Activated naive CD8-positive, alpha-beta T cell treated with anti-CD3 and anti-CD28 coated beads, Interleukin-2, amount 50 U/mL, for 24 hours (primary cell): ENCODE measurements around the gene MIA2.
"Not testable (repeated sequence)": the region's sequence is repeated elsewhere in the genome, so short reads cannot be mapped to it uniquely, and the experiment has no call there.

Experiments used
- ATAC-seq: fragments of 150-1000 bp; cut with Tn5 transposase; one replicate; pipeline ENCODE4 v1.10.0; 2021
- DNase-seq: peaks from one replicate; pipeline ENCODE4 v3.0.0; 2021
- H3K27ac Mint-ChIP-seq: one replicate; pipeline ENCODE4 v1.8.0; 2021; ENCODE audit warnings: mild to moderate bottlenecking, mixed read lengths
- H3K27me3 Mint-ChIP-seq: one replicate; pipeline ENCODE4 v1.8.0; 2021; ENCODE audit warnings: mixed read lengths
- H3K36me3 Mint-ChIP-seq: one replicate; pipeline ENCODE4 v1.8.0; 2021; ENCODE audit warnings: low read depth, mixed read lengths
- H3K4me1 Mint-ChIP-seq: one replicate; pipeline ENCODE4 v1.8.0; 2021; ENCODE audit warnings: mixed read lengths
- H3K4me3 Mint-ChIP-seq: one replicate; pipeline ENCODE4 v1.8.0; 2021; ENCODE audit warnings: mild to moderate bottlenecking, moderate library complexity, mixed read lengths
- H3K9me3 Mint-ChIP-seq: one replicate; pipeline ENCODE4 v1.8.0; 2021; ENCODE audit warnings: mixed read lengths

Gene MIA2

DNA sequence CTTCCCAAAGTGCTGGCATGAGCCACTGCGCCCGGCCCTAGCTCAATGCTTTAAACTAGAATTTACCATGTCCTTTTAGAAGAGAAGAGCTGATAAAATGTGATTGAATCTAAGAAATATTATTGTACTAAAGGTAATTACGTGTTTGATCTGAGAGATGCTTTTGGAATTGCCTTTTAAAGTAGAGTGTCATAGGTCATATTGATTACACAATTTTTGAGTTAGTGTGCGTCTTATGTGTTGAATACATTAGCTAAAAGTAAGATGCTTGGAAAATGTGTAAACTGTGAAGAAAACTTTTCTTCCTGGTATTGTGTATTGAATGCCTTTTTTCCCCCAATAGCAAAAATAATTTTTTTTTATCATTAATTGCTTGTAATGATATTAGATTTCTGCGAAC is 41.7 kb downstream of the MIA2 start:
- Mint-ChIP-seq H3K36me3 (peaks cover 36% of the 10 kb centered on the region), H3K4me1 (peaks cover 58% of the 10 kb centered on the region), H3K27me3 (no peaks in the 10 kb centered on the region), H3K27ac (no peak overlapping the region), H3K9me3 (peaks cover 5% of the 10 kb centered on the region), H3K4me3 (no peak overlapping the region)
- ATAC-seq (no peak), DNase-seq (no peak)

DNA sequence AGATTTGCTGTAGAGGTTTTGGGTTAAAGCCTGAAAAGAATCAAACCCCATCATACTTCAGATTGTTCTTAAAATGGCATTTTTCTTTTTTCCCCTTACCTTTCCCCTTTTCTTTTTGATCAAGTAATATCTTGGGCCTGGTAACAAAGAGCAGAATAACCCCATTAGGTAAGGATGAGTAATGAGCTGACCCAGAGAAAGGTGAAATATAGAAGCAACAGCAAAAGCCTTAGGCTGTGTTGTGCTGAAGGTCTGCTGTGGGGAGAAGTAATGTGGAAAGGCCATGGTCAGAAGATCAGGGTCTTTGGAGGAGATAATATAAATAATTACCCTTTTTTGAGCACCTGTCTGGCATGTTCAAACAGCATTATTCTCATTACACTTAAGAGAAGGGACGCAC is 42.3 kb downstream of the MIA2 start:
- H3K36me3 Mint-ChIP-seq = peaks cover 36% of the 10 kb centered on the region
- H3K27ac Mint-ChIP-seq = no peak overlapping the region
- peaks cover 5% of the 10 kb centered on the region for H3K9me3 Mint-ChIP-seq
- DNase-seq (no peak), ATAC-seq (no peak)
- H3K27me3 Mint-ChIP-seq = no peaks in the 10 kb centered on the region
- no peak overlapping the region for H3K4me3 Mint-ChIP-seq
- peaks cover 52% of the 10 kb centered on the region for H3K4me1 Mint-ChIP-seq

DNA sequence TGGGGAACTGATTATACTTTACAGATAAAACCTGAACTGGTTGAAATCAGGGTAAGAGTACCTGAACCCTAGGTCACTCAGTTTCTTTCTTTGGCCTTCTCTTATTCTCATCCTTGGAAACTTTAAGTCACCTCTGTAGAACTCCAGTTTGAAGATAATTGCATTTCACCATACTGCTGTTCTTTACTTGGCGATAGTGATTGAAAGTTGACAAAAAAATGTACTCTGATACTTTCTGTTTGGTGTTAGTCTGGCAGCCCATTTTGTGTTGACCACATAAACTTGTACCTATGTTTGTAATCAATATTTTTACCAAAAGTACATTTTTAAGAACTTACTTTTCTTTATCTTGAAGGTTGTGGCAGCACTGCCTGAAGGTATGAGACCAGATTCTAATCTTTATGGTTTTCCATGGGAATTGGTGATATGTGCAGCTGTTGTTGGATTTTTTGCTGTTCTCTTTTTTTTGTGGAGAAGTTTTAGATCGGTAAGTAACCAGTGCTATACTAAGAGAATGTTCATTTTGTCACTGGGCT is 42.9 kb downstream of the MIA2 start:
- DNase-seq (no peak), ATAC-seq (no peak)
- peaks cover 5% of the 10 kb centered on the region for H3K9me3 Mint-ChIP-seq
- no peak overlapping the region for H3K27ac Mint-ChIP-seq
- peaks cover 40% of the 10 kb centered on the region for H3K36me3 Mint-ChIP-seq
- H3K4me3 Mint-ChIP-seq = no peak overlapping the region
- H3K27me3 Mint-ChIP-seq = no peaks in the 10 kb centered on the region
- H3K4me1 Mint-ChIP-seq = peaks cover 46% of the 10 kb centered on the region

DNA sequence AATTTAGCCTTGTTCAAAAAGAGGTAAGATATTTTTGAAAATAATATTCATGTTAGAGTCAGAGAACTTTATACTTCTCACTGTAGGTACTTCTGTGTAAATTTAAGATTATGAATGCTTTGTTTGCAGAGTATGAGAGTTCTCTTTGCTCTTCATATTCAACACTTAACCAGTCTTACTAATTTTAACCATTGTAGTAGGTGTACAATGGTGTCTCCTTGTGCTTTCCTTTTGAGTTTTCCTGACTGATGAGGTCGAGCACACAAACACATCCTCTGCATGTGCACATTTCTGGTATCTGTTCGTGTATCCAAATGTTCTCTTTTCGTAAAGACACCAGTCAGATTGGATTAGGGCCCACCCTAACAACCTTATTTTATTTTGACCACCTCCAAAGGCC is 45.8 kb downstream of the MIA2 start:
- Mint-ChIP-seq H3K27ac (peak overlapping the region; percentile 5), H3K9me3 (no peaks in the 10 kb centered on the region), H3K27me3 (no peaks in the 10 kb centered on the region), H3K4me3 (no peak overlapping the region), H3K4me1 (peaks cover 23% of the 10 kb centered on the region), H3K36me3 (peaks cover 42% of the 10 kb centered on the region)
- no peak for ATAC-seq
- no peak for DNase-seq

DNA sequence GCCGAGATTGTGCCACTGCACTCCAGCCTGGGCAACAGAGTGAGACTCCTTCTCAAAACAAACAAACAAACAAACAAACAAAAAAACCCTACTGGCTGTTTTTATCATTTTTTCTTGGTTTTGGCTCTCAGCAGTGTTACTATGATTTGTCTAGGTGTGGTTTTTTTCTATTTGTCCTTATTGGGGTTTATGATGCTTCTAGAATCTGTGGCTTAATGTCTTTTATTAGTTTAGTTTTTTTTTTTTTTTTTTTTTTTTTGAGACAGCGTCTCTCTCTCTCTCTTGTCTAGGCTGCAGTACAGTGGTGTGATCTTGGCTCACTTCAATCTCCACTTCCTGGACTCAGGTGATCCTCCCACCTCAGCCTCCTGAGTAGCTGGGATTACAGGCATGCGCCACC is 47.0 kb downstream of the MIA2 start:
- H3K4me3 Mint-ChIP-seq, H3K27me3 Mint-ChIP-seq, H3K27ac Mint-ChIP-seq, ATAC-seq, DNase-seq, H3K9me3 Mint-ChIP-seq: not testable (repeated sequence)
- Mint-ChIP-seq H3K36me3 (peaks cover 46% of the 10 kb centered on the region), H3K4me1 (peaks cover 17% of the 10 kb centered on the region)

DNA sequence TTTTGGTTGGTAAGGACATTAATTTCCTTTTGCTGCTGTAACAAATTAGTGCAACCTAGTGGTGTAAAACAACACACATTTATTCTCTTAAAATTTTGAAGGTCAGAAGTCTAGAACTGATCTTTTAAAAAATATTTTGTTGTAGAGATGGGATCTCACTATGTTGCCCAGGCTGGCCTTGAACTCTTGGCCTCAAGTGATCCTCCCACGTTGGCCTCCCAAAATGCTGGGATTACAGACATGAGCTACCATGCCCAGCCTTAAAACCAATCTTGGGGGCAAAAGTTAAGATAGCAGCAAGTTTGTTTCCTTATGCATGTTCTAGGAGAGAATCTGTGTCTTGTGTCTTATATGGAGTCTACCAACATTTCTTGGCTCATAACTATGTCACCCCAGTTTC is 55.8 kb downstream of the MIA2 start:
- Mint-ChIP-seq H3K36me3 (peaks cover 28% of the 10 kb centered on the region), H3K27me3 (no peaks in the 10 kb centered on the region), H3K4me3 (no peak overlapping the region), H3K9me3 (no peaks in the 10 kb centered on the region), H3K4me1 (no peaks in the 10 kb centered on the region), H3K27ac (no peak overlapping the region)
- no peak for ATAC-seq
- DNase-seq = no peak

DNA sequence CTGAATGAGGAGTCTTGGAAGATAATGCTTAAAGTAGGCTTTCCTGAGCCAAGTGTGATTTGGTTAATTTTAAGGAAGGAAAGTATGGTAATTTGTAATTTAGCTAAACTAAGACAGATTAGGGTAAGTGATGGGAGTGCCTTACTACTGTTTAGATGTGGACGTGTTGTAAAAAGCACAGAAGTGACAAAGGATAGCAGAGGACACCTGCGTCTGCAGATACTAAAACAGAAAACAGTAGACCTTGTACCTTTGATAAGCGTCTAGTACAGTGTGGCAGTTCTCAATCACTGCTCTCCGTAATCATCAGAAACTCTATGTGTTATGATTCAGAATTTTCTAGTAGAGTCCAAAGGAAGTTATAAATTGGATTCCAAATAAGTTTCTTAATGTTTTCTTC is 58.0 kb downstream of the MIA2 start:
- no peaks in the 10 kb centered on the region for H3K4me1 Mint-ChIP-seq
- ATAC-seq = no peak
- no peaks in the 10 kb centered on the region for H3K9me3 Mint-ChIP-seq
- no peak overlapping the region for H3K4me3 Mint-ChIP-seq
- H3K27me3 Mint-ChIP-seq = no peaks in the 10 kb centered on the region
- H3K36me3 Mint-ChIP-seq = peaks cover 21% of the 10 kb centered on the region
- no peak for DNase-seq
- no peak overlapping the region for H3K27ac Mint-ChIP-seq

DNA sequence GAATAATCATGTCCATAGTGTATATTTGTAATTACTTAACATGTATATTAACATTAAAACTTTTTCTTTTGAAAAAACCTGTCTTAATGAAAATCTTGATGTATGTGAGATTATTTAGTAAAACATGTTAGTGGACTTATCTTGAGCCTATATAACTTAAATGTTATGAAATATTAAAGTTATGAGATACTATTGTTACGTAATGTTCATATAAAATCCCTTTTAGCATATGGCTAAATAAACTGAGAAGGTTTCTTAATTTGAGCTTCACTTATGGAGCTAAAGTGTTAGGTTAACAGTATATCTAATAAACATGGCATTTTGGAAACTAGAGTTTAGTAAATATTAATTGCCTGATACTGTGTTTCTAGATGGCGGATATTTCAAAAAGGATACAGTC is 59.9 kb downstream of the MIA2 start:
- Mint-ChIP-seq H3K27me3 (no peaks in the 10 kb centered on the region), H3K27ac (no peak overlapping the region), H3K36me3 (peaks cover 21% of the 10 kb centered on the region), H3K9me3 (no peaks in the 10 kb centered on the region), H3K4me1 (no peaks in the 10 kb centered on the region), H3K4me3 (no peak overlapping the region)
- DNase-seq = no peak
- ATAC-seq = no peak

DNA sequence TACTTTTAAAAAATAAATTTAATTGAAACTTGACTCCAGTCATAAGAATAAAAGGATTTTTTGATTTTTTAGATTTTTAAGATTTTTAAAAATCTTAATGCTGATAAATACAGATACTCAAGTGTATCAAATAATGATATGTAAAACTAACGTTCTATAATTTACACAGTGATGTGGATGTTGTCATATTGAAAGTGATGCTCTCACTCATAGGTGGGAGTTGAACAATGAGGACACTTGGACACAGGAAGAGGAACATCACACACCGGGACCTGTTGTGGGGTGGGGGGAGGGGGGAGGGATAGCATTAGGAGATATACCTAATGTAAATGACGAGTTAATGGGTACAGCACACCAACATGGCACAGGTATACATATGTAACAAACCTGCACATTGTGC is 66.7 kb downstream of the MIA2 start:
- H3K36me3 Mint-ChIP-seq = peaks cover 34% of the 10 kb centered on the region
- not testable (repeated sequence) for ATAC-seq, H3K4me1 Mint-ChIP-seq, H3K4me3 Mint-ChIP-seq, H3K27me3 Mint-ChIP-seq, DNase-seq, H3K9me3 Mint-ChIP-seq, H3K27ac Mint-ChIP-seq

DNA sequence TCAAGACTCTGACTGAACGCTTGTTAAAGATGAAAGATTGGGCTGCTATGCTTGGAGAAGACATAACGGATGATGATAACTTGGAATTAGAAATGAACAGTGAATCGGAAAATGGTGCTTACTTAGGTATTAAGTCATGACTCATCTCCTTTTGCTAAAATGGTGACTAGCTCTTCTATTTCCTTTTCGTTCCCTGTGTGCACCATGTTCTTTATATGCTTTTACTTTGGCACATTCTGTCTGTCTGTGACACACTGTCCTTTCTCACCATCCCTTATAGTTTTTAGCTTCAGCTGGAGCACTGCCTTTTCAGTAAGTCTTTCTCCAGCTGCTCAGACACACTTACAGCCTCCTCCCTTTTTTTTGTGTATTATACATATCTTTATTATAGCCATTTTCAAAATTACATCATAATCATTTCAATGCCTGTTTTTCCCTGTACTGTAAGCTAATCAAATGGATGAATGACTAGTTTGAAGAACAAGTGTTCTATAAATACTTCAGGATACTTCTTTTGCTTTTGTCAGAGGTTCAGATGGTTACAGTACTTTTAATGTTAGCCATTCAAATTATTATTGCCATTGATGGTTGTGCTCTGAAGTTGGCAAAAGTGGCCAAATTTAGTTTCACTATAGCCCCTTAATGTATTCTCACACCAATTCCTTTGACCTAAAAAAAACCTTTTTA is 68.6 kb downstream of the MIA2 start:
- DNase-seq (no peak), ATAC-seq (no peak)
- peaks cover 32% of the 10 kb centered on the region for H3K36me3 Mint-ChIP-seq
- no peak overlapping the region for H3K27ac Mint-ChIP-seq
- no peaks in the 10 kb centered on the region for H3K27me3 Mint-ChIP-seq
- no peak overlapping the region for H3K4me3 Mint-ChIP-seq
- no peaks in the 10 kb centered on the region for H3K4me1 Mint-ChIP-seq
- no peaks in the 10 kb centered on the region for H3K9me3 Mint-ChIP-seq

DNA sequence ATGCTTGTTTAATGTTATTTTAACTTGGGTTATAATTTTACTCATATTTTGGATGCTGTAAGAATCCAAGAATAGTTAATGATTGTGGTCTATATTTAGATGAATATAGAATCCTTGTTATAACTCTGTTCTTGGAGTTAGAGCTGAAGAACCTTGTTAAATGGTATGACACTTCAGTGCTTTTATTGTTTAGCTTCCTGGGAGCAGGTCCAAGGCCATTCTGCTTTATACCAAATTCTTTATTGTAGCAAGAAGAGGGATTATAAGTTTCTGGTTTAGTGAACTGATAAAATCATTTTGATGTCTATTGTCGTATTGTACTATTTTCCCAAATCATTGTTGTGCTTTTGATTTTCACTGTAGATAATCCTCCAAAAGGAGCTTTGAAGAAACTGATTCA is 69.4 kb downstream of the MIA2 start:
- Mint-ChIP-seq H3K4me1 (no peaks in the 10 kb centered on the region), H3K9me3 (no peaks in the 10 kb centered on the region), H3K27me3 (no peaks in the 10 kb centered on the region), H3K4me3 (no peak overlapping the region), H3K36me3 (peaks cover 29% of the 10 kb centered on the region), H3K27ac (no peak overlapping the region)
- ATAC-seq (no peak), DNase-seq (no peak)

DNA sequence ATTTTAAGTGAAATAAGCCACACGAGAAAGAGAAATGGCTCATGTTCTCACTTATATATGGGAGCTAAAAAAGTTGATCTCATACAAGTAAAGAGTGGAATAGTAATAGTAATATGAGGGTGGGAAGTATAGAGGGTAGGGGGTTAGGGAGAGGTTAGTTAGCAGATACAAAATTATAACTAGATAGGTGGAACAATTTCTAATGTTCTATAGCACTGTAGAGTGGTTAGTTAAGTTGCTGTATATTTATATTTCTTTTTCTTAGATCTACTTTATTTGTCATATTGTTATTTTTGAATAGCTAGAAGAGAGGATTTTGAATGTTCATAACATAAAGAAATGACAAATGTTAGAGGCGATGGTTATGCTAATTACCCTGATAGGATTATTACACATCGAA is 74.1 kb downstream of the MIA2 start:
- H3K4me3 Mint-ChIP-seq = no peak overlapping the region
- H3K9me3 Mint-ChIP-seq = no peaks in the 10 kb centered on the region
- peaks cover 29% of the 10 kb centered on the region for H3K36me3 Mint-ChIP-seq
- DNase-seq (no peak), ATAC-seq (no peak)
- no peaks in the 10 kb centered on the region for H3K27me3 Mint-ChIP-seq
- H3K27ac Mint-ChIP-seq = no peak overlapping the region
- no peaks in the 10 kb centered on the region for H3K4me1 Mint-ChIP-seq

DNA sequence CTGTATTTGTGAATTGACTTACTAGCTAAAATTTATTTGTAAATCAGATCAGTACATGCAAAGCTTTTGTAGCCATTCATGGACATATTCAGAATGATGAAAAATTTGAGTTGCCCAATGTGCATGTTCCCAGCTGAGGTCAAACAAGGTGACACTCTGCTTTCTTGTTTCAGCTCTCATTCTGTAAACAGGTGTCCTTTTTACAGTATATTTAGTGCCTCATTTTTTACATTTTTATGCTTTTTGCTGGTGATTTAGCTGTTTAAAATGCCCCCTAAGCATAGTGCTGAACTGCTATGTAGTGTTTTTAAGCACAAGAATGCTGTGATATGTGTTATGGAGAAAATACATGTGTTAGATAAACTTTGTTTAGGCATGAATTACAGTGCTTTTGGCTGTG is 76.3 kb downstream of the MIA2 start:
- no peaks in the 10 kb centered on the region for H3K9me3 Mint-ChIP-seq
- no peaks in the 10 kb centered on the region for H3K27me3 Mint-ChIP-seq
- H3K4me3 Mint-ChIP-seq = no peak overlapping the region
- ATAC-seq (no peak), DNase-seq (no peak)
- H3K4me1 Mint-ChIP-seq = no peaks in the 10 kb centered on the region
- no peak overlapping the region for H3K27ac Mint-ChIP-seq
- peaks cover 19% of the 10 kb centered on the region for H3K36me3 Mint-ChIP-seq

DNA sequence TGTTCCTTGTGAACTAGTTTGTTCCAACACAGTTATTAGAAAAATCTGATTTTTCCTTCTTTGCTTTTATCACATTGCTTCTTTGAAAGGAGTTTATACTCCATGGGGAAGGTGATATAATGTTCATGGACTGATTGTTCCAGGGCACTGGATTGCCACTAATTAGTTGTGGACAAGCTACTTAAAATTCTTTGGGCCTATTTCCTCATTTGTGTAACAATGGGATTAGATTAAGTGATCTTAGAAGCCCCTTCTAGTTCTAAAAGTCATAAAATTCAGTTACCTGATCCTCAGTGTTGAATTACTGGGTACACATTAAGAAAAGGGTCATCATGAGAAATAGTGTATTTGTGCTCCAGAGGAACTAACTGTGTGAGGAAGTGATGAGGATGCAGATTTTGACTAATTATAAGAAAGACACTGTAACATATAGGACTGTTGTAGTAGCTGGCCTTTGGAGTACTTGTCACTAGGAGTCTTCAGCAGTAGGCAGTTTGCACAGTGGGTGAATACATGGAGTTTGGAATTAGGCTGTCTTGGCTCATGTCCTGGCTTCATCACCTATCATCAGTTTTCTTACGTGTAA is 82.2 kb downstream of the MIA2 start:
- ATAC-seq (no peak), DNase-seq (no peak)
- H3K4me1 Mint-ChIP-seq = no peaks in the 10 kb centered on the region
- H3K4me3 Mint-ChIP-seq = no peak overlapping the region
- H3K27ac Mint-ChIP-seq = no peak overlapping the region
- no peaks in the 10 kb centered on the region for H3K9me3 Mint-ChIP-seq
- H3K27me3 Mint-ChIP-seq = no peaks in the 10 kb centered on the region
- peaks cover 11% of the 10 kb centered on the region for H3K36me3 Mint-ChIP-seq

DNA sequence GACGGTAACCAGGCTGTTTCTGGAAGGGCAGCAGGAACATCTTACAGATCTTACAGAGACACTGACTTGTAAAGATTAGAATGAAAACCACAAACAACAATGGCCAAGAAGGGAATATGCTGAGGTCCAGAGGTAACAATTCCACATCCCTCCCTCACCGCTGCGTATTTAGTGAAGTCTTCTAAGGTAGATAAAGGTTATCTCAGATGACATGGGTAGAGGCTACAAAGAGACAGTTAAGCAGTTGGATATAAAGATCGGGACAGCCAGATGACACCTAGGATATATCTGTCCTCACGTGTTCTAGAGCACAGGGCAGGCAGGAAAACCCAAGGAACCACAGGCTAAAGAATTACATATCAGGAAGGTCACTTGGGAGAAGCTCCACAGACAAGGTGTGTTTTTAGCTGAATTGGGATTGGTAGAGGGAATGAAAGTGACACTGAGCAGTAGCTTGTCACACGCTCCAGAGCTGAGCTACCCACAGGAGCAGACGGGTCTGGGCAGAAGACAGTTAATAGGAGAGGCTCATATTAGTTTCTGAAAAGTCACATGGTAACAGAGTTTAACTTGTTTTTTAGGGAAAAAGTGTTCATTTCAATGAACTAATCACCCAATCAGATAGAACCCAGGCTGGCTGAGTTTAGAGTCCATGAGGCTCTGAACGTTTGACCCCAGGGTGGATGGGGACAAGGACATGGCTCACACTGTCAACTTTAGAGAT is 83.3 kb downstream of the MIA2 start:
- DNase-seq (no peak), ATAC-seq (no peak)
- Mint-ChIP-seq H3K4me3 (no peak overlapping the region), H3K36me3 (peaks cover 10% of the 10 kb centered on the region), H3K9me3 (no peaks in the 10 kb centered on the region), H3K27ac (no peak overlapping the region), H3K4me1 (no peaks in the 10 kb centered on the region), H3K27me3 (no peaks in the 10 kb centered on the region)
